PC-3 (cell line): ENCODE data around the gene MSI2.

Experiments
- CTCF ChIP-seq: fragments of 300-600 bp; sonication (generic); conservative IDR thresholded peaks from 2 replicates; pipeline ENCODE4 v1.5.1; 2017; ENCODE audit warnings: antibody characterized with exemption, low read depth, mild to moderate bottlenecking, low read length
- EZH2 ChIP-seq: fragments of 300-600 bp; sonication (generic); IDR thresholded peaks from one replicate; pipeline ENCODE4 v1.6.1; 2017; ENCODE audit warnings: antibody characterized with exemption, mild to moderate bottlenecking, low read length; ENCODE audit not compliant: unreplicated experiment
- EZH2phosphoT487 ChIP-seq: fragments of 300-600 bp; sonication (generic); IDR thresholded peaks from 2 replicates; pipeline ENCODE4 v1.6.1; 2018; ENCODE audit warnings: mild to moderate bottlenecking, antibody characterized with exemption, low read length, borderline replicate concordance

DNA sequence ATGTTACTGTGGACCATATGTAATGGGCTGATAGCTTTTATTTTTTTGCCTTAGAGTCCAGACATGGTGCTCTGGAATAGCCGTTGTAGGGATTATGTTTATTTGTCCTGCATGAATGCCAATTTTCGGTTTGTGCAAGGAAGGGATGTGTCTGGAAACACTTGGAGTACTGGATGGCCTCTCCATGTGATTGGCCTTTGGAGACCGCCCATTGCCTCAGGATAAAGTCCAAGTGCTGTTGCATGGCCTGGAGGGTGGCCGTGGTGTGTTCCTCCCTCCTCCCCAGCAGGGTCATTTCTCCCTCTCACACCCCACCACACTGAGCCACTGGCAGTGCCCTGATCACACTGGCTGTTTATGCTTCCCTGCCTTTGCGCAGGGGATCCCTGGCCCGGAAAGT is 93.9 kb downstream of the MSI2 start:
- TF ChIP-seq CTCF (no peak), EZH2 (no peak), EZH2phosphoT487 (no peak)
